ENCODE results near the gene EPB41L4A.

DNA sequence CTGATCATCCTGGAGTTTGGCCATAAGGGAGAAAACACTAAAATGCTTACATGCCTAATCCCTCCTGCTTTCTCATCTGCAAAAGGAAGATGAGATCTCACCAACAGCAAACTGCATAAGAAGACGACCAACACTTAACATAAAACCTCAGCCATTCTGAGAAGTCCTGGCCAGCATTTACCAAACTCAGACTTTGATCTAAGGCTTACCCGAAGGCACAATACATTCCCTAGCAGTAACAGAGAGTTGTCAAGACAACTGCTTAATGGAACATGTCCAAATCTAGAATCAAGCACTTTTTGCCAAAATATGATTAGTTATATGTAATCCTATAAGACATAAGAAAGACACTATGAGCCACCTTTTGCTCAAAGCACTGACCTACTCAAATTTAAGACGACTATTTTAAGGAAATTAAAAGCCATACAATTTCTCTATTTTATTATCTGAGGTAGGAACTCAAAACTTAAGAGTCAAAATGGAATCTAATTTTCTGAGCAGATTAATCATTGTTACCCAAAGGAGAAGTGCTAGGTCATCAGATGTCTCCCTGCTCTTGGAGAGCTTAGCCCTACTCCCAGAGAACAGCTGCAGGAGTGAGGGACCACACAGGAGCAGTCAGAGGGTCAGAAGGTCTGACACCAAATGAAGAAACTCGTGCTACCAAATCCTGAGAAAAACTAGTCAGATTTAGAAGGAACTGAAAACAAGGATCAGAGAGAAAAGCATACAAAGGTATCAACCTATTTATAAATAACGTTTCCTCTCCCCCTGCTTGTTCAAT, 39.3 kb downstream of the EPB41L4A start:
- TF ChIP-seq, protein P1, sequence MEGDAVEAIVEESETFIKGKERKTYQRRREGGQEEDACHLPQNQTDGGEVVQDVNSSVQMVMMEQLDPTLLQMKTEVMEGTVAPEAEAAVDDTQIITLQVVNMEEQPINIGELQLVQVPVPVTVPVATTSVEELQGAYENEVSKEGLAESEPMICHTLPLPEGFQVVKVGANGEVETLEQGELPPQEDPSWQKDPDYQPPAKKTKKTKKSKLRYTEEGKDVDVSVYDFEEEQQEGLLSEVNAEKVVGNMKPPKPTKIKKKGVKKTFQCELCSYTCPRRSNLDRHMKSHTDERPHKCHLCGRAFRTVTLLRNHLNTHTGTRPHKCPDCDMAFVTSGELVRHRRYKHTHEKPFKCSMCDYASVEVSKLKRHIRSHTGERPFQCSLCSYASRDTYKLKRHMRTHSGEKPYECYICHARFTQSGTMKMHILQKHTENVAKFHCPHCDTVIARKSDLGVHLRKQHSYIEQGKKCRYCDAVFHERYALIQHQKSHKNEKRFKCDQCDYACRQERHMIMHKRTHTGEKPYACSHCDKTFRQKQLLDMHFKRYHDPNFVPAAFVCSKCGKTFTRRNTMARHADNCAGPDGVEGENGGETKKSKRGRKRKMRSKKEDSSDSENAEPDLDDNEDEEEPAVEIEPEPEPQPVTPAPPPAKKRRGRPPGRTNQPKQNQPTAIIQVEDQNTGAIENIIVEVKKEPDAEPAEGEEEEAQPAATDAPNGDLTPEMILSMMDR (IDR thresholded peaks at IDR 0.05; ENCODE audit: insufficient read depth, low read depth, low read length): no peak
- TF ChIP-seq EZH2 (IDR thresholded peaks at IDR 0.05; ENCODE audit: insufficient read depth, low read length): no peak
